ENCODE results near the gene SDF2L1.

The SDF2L1 gene

GRCh38 chr22:21622919-21623647, 19.0 kb upstream of the SDF2L1 start:
- Histone ChIP-seq H3K79me1 (replicated peaks; ENCODE audit: low read length, poor library complexity, severe bottlenecking) (peaks cover 37% of the 10 kb centered on the region), H3K18ac (ENCODE audit: low read depth in 1 of 2, low read length in 2 of 2) (no peak overlapping the region), H2BK12ac (ENCODE audit: low read length in 2 of 2) (no peak overlapping the region), H3K27me3 (ENCODE audit: control insufficient read depth in 1 of 2, insufficient read depth in 1 of 2, low read length in 2 of 2) (no peaks in the 10 kb centered on the region), H4K91ac (ENCODE audit: low read length) (no peak overlapping the region), H2BK15ac (ENCODE audit: low read depth, poor library complexity, severe bottlenecking) (no peak overlapping the region), H3K23ac (ENCODE audit: low read length in 2 of 2) (no peak overlapping the region), H3K4me3 (ENCODE audit: insufficient read depth in 1 of 2, low read depth in 1 of 2, low read length in 2 of 2) (no peak overlapping the region), H2BK5ac (ENCODE audit: low read depth, low read length, poor library complexity, severe bottlenecking) (no peak overlapping the region), H3K4me2 (ENCODE audit: low read length, poor library complexity, severe bottlenecking) (no peak overlapping the region), H3K4me1 (ENCODE audit: control insufficient read depth, insufficient read depth, low read depth, low read length) (peaks cover 28% of the 10 kb centered on the region), H2AK5ac (ENCODE audit: low read length, severe bottlenecking) (no peak overlapping the region), H3K36me3 (ENCODE audit: control insufficient read depth in 1 of 2, insufficient read depth in 2 of 2, low read depth in 1 of 2, low read length in 2 of 2) (peaks cover 38 to 72% of the 10 kb centered on the region in 2 experiments), H4K8ac (ENCODE audit: low read length) (no peak overlapping the region), H3K9ac (ENCODE audit: low read length) (no peak overlapping the region), H3K9me3 (ENCODE audit: control insufficient read depth, low read length) (no peaks in the 10 kb centered on the region), H3K4ac (ENCODE audit: low read depth in 1 of 2, low read length in 2 of 2) (no peak overlapping the region), H2BK120ac (ENCODE audit: low read depth, low read length) (no peak overlapping the region), H2AFZ (ENCODE audit: low read depth, low read length) (no peak overlapping the region), H3K27ac (ENCODE audit: low read length, poor library complexity, severe bottlenecking) (no peak overlapping the region), H3K14ac (ENCODE audit: low read length in 2 of 2) (no peak overlapping the region)
- WGBS = 95% methylated on average over 23 of the region's 23 CpGs
- DNase-seq = no peak

- Histone ChIP-seq H2AK5ac (ENCODE audit: low read length, severe bottlenecking) (no peak overlapping the region), H3K9ac (ENCODE audit: low read length) (no peak overlapping the region)
These were observed 18.5 kb upstream of the SDF2L1 start for GRCh38 chr22:21623648-21623970.

GRCh38 chr22:21624120-21624879, 17.8 kb upstream of the SDF2L1 start:
- peaks cover 36% of the 10 kb centered on the region for H3K4me1 ChIP-seq (ENCODE audit: control insufficient read depth, insufficient read depth, low read depth, low read length)
- H3K79me1 ChIP-seq (replicated peaks; ENCODE audit: low read length, poor library complexity, severe bottlenecking) = peaks cover 40% of the 10 kb centered on the region
- H3K18ac ChIP-seq (ENCODE audit: low read depth in 1 of 2, low read length in 2 of 2) = no peak overlapping the region
- no peaks in the 10 kb centered on the region for H3K9me3 ChIP-seq (ENCODE audit: control insufficient read depth, low read length)
- no peak overlapping the region for H3K4ac ChIP-seq (ENCODE audit: low read depth in 1 of 2, low read length in 2 of 2)
- no peak overlapping the region for H2AFZ ChIP-seq (ENCODE audit: low read depth, low read length)
- no peak overlapping the region for H3K9ac ChIP-seq (ENCODE audit: low read length)
- H2BK15ac ChIP-seq (ENCODE audit: low read depth, poor library complexity, severe bottlenecking) = peak overlapping the region; percentile 73
- no peak overlapping the region for H4K91ac ChIP-seq (ENCODE audit: low read length)
- peak overlapping the region; percentile 47 for H4K8ac ChIP-seq (ENCODE audit: low read length)
- no peak for DNase-seq
- H3K23ac ChIP-seq (ENCODE audit: low read length in 2 of 2) = no peak overlapping the region
- no peak overlapping the region for H2AK5ac ChIP-seq (ENCODE audit: low read length, severe bottlenecking)
- peaks cover 32 to 76% of the 10 kb centered on the region in 2 experiments for H3K36me3 ChIP-seq (ENCODE audit: control insufficient read depth in 1 of 2, insufficient read depth in 2 of 2, low read depth in 1 of 2, low read length in 2 of 2)
- no peak overlapping the region for H3K4me3 ChIP-seq (ENCODE audit: insufficient read depth in 1 of 2, low read depth in 1 of 2, low read length in 2 of 2)
- H2BK12ac ChIP-seq (ENCODE audit: low read length in 2 of 2) = no peak overlapping the region
- H2BK5ac ChIP-seq (ENCODE audit: low read depth, low read length, poor library complexity, severe bottlenecking) = no peak overlapping the region
- no peaks in the 10 kb centered on the region for H3K27me3 ChIP-seq (ENCODE audit: control insufficient read depth in 1 of 2, insufficient read depth in 1 of 2, low read length in 2 of 2)
- H2BK120ac ChIP-seq (ENCODE audit: low read depth, low read length) = no peak overlapping the region
- 67% methylated on average over 8 of the region's 8 CpGs for WGBS
- H3K4me2 ChIP-seq (ENCODE audit: low read length, poor library complexity, severe bottlenecking) = no peak overlapping the region
- H3K14ac ChIP-seq (ENCODE audit: low read length in 2 of 2) = no peak overlapping the region
- H3K27ac ChIP-seq (ENCODE audit: low read length, poor library complexity, severe bottlenecking) = no peak overlapping the region

More at GRCh38 chr22:21623648-21623970, 18.5 kb upstream of the SDF2L1 start:
- no peak overlapping the region for H3K18ac ChIP-seq (ENCODE audit: low read depth in 1 of 2, low read length in 2 of 2)
- peaks cover 37 to 76% of the 10 kb centered on the region in 2 experiments for H3K36me3 ChIP-seq (ENCODE audit: control insufficient read depth in 1 of 2, insufficient read depth in 2 of 2, low read depth in 1 of 2, low read length in 2 of 2)
- peaks cover 41% of the 10 kb centered on the region for H3K79me1 ChIP-seq (replicated peaks; ENCODE audit: low read length, poor library complexity, severe bottlenecking)
- no peak overlapping the region for H2BK15ac ChIP-seq (ENCODE audit: low read depth, poor library complexity, severe bottlenecking)
- H3K4me3 ChIP-seq (ENCODE audit: insufficient read depth in 1 of 2, low read depth in 1 of 2, low read length in 2 of 2) = no peak overlapping the region
- peaks cover 32% of the 10 kb centered on the region for H3K4me1 ChIP-seq (ENCODE audit: control insufficient read depth, insufficient read depth, low read depth, low read length)
- H3K9me3 ChIP-seq (ENCODE audit: control insufficient read depth, low read length) = no peaks in the 10 kb centered on the region
- no peak overlapping the region for H3K4ac ChIP-seq (ENCODE audit: low read depth in 1 of 2, low read length in 2 of 2)
- no peak overlapping the region for H3K4me2 ChIP-seq (ENCODE audit: low read length, poor library complexity, severe bottlenecking)
- no peak for DNase-seq
- no peak overlapping the region for H3K23ac ChIP-seq (ENCODE audit: low read length in 2 of 2)
- no peaks in the 10 kb centered on the region for H3K27me3 ChIP-seq (ENCODE audit: control insufficient read depth in 1 of 2, insufficient read depth in 1 of 2, low read length in 2 of 2)
- no peak overlapping the region for H3K27ac ChIP-seq (ENCODE audit: low read length, poor library complexity, severe bottlenecking)
- H2BK12ac ChIP-seq (ENCODE audit: low read length in 2 of 2) = no peak overlapping the region
- no peak overlapping the region for H4K91ac ChIP-seq (ENCODE audit: low read length)
- WGBS = over 99% methylated on average over 6 of the region's 7 CpGs
- H2AFZ ChIP-seq (ENCODE audit: low read depth, low read length) = no peak overlapping the region
- no peak overlapping the region for H3K14ac ChIP-seq (ENCODE audit: low read length in 2 of 2)
- H2BK120ac ChIP-seq (ENCODE audit: low read depth, low read length) = no peak overlapping the region
- no peak overlapping the region for H2BK5ac ChIP-seq (ENCODE audit: low read depth, low read length, poor library complexity, severe bottlenecking)
- H4K8ac ChIP-seq (ENCODE audit: low read length) = no peak overlapping the region
